CD4-positive, alpha-beta T cell treated with Interleukin-17A for 1 hour (primary cell): ENCODE measurements around the gene MYPOP.
A peak's percentile ranks its signal among the peaks of the same experiment; 100 is the strongest.
"Not testable (repeated sequence)": the region's sequence is repeated elsewhere in the genome, so short reads cannot be mapped to it uniquely, and the experiment has no call there.

ENCODE experiments used
- DNase-seq: peaks from one replicate; pipeline ENCODE4 v3.0.0-alpha.2; 2020

The MYPOP gene

DNA sequence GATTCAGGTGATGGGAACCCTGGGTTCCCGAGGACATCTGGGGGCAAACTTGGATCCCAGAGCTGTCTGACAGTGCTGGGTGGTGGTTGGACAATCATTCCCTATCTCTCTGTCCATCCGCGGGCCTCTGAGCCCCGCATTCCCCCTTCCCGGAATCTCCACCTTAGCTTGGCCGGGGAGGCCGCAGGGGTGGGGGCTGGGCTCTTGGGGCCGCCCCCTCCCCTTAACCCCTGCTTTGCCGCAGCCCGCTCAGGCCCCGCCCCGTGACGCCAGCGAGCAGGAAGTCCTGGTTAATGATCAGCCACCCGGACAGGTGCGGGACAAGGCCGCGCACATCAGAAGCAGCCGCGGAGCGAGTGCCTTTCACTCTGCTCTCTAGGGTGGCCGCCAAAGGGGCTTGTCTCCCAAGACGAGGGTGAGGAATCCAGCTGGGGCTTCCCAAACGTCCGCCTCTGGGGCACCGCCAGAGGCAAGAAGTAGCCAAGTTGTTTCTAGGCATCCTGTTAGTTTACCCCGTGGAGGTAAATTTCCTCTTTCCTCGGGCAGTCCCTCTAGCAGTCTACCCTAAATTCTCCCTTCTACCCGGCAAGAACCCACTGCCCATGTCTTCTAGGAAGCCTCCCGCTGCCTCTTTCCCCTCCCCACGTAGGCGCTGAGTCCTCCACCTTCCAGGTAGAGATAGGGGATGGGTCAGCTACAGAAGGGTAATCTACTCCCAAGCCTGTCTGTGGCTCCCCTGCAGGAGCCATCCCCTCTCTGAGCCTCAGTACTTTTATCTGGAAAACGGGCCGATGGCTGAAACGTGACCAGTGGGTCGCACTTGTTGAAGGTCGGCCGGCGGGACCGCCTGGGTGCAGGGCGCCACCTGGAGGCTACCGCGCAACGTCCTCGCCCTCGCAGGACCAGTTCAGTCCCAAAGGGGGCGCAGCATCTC is 19.5 kb downstream of the MYPOP start:
- DNase-seq = peak; percentile 88

- DNase-seq = no peak
Observed at GRCh38 chr19:45881909-45882528, 20.4 kb downstream of the MYPOP start.

GRCh38 chr19:45881082-45881908 is 21.1 kb downstream of the MYPOP start:
- DNase-seq = no peak

GRCh38 chr19:45879971-45880370 is 22.4 kb downstream of the MYPOP start:
- no peak for DNase-seq

DNA sequence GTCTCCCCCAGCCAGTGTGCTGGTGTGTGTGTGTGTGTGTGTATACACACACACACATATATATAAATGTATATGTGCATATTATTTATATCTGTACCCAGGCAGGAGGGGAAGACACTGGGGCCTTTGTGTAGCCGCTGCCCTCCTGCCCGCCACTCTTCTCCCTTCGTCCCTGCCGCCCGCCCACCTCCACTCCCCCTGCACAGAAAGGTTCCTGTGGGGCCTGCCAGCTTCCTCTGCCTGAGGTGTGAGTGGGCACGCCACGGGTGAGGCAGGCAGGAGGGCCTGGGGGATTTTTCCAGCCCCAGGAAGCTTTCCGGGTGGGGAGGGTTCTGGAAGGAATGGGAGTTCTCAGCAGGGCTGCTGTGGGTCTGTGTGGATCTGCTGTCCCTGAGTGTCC is 23.4 kb downstream of the MYPOP start:
- no peak for DNase-seq

GRCh38 chr19:45878043-45878794 is 24.2 kb downstream of the MYPOP start:
- DNase-seq = no peak

- DNase-seq = peak; percentile 8
Observed at GRCh38 chr19:45876411-45877197, 25.8 kb downstream of the MYPOP start.

DNA sequence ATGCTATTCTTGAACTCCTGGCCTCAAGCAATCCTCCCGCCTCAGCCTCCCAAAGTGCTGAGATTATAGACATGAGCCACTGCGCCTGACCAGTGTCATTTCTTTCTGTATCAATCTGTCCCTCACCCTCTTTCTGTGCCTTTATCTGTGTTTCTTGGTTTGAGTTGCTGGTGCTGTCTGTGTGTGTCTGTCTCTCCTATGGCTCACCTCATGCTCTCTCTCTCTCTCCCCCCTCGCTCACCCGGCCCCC is 26.3 kb downstream of the MYPOP start:
- no peak for DNase-seq

GRCh38 chr19:45874620-45874966 is 27.8 kb downstream of the MYPOP start:
- DNase-seq = no peak

DNA sequence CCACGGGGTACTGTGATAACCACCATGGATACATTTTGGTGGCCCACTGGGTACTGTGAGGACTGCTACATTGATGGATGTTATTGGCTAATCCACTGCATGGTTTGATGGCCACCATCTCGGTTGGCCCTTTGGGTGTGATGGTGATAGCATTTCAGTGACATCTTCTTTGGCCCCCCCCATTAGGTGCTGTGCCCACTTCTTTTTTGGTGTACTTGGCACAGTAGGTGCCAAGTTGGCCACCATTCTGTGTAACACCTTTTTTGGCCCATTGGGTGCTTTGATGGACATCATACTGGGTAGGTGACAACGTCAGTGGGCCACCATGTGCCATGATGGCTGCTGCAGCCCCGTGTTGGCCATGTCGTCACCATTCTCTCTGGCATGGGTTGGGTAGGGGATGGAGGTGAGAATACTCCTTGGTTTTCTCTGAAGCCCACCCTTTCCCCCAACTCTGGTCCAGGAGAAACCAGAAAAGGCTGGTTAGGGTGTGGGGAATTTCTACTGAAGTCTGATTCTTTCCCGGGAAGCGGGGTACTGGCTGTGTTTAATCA is 29.1 kb downstream of the MYPOP start:
- DNase-seq = no peak

- DNase-seq = no peak
Observed at GRCh38 chr19:45872095-45872919, 30.1 kb downstream of the MYPOP start.

- DNase-seq = no peak
Observed at GRCh38 chr19:45870798-45871197, 31.6 kb downstream of the MYPOP start.

GRCh38 chr19:45867241-45867640 is 35.2 kb downstream of the MYPOP start:
- not testable (repeated sequence) for DNase-seq

DNA sequence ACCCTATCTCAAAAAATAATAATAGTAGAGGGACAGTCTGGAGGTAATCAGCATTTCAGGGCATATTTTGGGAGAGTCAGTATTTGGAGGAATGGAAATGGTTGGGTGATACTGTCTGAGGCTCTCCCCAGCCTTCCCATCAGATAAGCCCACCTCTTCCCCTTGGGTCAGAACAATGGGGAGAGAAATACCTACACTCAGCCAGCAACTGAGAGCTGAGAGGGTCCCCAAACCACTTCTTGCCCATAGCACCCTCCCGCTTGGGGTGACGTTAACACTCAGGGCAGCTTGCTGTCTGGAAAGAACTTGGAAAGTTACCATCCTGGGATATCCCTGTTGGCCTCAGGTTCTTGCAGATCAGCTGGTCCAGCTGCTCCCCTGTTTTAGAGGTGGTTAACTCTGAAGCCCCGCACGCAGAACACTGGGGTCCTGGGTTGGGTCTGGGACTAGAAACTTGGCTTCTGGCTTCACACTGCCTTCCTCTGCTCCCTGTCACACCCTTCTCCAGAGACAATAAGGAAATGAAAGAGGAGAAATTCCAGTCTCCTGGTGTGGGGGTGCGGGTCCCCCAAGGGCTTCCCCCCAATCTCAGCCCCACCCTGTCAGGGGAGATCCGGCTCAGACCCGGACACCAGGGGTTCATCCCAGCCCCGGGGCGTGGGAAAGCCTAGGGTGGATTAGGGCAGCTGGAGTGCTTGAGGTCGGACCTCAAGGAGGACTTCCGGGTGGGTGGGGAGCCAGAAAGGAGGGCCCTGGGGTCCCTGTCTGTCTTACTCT is 35.8 kb downstream of the MYPOP start:
- no peak for DNase-seq

- no peak for DNase-seq
Observed at GRCh38 chr19:45865269-45865948, 37.0 kb downstream of the MYPOP start.

GRCh38 chr19:45864629-45865082 is 37.8 kb downstream of the MYPOP start:
- no peak for DNase-seq

DNA sequence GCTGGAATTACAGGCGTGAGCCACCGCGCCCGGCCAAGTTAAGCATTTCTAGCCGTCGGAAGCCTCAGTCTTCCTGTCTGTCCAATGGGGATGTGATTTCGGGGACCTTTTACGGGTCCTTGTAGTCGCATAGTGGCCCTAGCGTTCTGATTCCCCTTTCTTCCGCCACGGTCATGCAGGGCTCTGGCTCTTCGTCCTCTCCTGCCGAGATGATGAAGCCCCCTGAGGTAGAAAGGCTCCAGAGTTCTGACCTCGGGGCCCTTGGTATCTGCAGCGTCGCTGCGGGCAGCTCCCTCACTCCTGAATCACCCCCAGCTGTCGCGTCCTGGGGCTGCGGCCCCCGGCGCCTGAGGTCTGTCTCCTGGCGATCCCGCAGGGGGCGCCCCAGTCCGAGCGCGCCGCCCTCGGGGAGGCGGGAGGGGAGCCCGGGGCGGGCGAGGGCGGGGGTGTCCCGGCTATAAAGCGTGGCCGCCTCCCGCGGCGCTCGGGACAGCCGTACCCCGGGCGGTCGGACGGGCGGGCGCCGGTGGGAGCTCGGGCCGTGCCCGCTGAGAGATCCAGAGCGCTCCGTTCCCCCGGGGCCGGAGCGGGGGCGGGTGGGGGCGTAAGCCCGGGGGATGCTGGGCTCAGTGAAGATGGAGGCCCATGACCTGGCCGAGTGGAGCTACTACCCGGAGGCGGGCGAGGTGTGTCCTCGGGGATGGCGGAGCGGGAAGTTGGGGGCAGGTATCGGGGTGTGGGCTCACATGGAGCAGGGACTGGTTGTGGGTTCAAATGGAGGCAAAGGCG is 38.4 kb downstream of the MYPOP start, which contains the start of gene FOXA3:
FOXA3 (plus strand) TSS at position 487 of the 789 bp plus-strand sequence; CDS start at position 618, 131 bp downstream.
- DNase-seq = peak; percentile 66

DNA sequence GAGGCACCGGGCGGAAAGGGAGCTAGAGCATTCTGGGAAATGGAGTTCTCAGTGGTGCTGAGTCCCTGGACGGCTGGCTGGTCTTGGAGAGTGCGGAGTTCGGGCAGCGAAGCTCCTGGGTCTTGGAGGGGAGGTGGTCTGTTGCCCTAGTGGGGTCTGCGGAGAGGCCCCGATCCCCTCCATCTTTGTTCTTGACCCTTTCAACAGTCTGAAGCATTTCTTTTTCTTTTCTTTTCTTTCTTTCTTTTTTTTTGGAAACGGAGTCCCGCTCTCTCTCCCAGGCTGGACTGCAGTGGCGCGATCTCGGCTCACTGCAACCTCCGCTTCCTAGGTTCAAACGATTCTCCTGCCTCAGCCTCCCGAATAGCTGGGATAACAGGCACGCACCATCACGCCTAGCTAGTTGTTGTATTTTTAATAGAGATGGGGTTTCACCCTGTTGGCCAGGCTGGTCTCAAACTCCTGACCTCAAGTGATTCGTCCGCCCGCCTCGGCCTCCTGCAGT is 39.0 kb downstream of the MYPOP start:
- DNase-seq = no peak
